GM10248 (cell line): ENCODE data around the gene PADI2.

Source experiments
- CTCF ChIA-PET: fragments of 300-600 bp; sonication (Branson Sonifier 250); formaldehyde crosslinking; extraction: SDS; loops from one replicate; lab custom pipeline; 2021; ENCODE audit warnings: antibody characterized with exemption; lab: Yijun Ruan, JAX
- POLR2A ChIA-PET: fragments of 350-650 bp; sonication (Branson Sonifier 250); formaldehyde crosslinking; extraction: SDS; loops from one replicate; lab custom pipeline; 2020; ENCODE audit warnings: antibody characterized with exemption; lab: Yijun Ruan, JAX
- DNase-seq: peaks from one replicate; pipeline ENCODE4 v3.0.0; 2012; ENCODE audit errors: extremely low spot score
- CTCF ChIP-seq: IDR thresholded peaks from 2 replicates; pipeline ENCODE4 v1.5.1; 2012; ENCODE audit warnings: mild to moderate bottlenecking, low read depth; ENCODE audit errors: extremely low read depth, missing control alignments, control extremely low read depth

The PADI2 gene

GRCh38 chr1:17097147-17097546, 22.1 kb downstream of the PADI2 start:
- POLR2A ChIA-PET, result no interaction called here
- DNase-seq, result no peak
- TF ChIP-seq CTCF, result no peak
- CTCF ChIA-PET, result no interaction called here

- POLR2A ChIA-PET, result no interaction called here
- no peak for DNase-seq
- CTCF ChIA-PET, result no interaction called here
- no peak for TF ChIP-seq CTCF
These were observed 22.7 kb downstream of the PADI2 start for GRCh38 chr1:17096584-17096983.

GRCh38 chr1:17095141-17095540, 24.1 kb downstream of the PADI2 start:
- ChIA-PET POLR2A (no interaction called here), CTCF (no interaction called here)
- no peak for TF ChIP-seq CTCF
- no peak for DNase-seq

- DNase-seq, result peak; percentile 62
- ChIA-PET POLR2A (no interaction called here), CTCF (no interaction called here)
- no peak for TF ChIP-seq CTCF
These were observed 24.6 kb downstream of the PADI2 start for GRCh38 chr1:17094664-17095063.

GRCh38 chr1:17093822-17094393, 25.3 kb downstream of the PADI2 start:
- no peak for DNase-seq
- ChIA-PET POLR2A (no interaction called here), CTCF (no interaction called here)
- no peak for TF ChIP-seq CTCF

- POLR2A ChIA-PET, result no interaction called here
- no peak for DNase-seq
- CTCF ChIA-PET, result no interaction called here
- no peak for TF ChIP-seq CTCF
These were observed 28.0 kb downstream of the PADI2 start for GRCh38 chr1:17091252-17091651.
